GM12892 (cell line): ENCODE data around the gene ZCCHC2.

Experiments used
- DNase-seq: peaks from one replicate; pipeline ENCODE4 v3.0.0; 2011; ENCODE audit not compliant: insufficient read length
- FAIRE-seq: peaks from 2 replicates; lab custom pipeline; 2011; peaks lifted over from hg19 to GRCh38; lab: Jason Lieb, UNC
- POLR2A ChIP-seq: IDR thresholded peaks from 2 replicates; pipeline ENCODE4 v1.6.1; 2011; ENCODE audit warnings: low read depth, low read length, control low read depth
- POLR2AphosphoS5 ChIP-seq: IDR thresholded peaks from 2 replicates; pipeline ENCODE4 v1.6.1; 2011; ENCODE audit warnings: low read depth, low read length, control low read depth
- TAF1 ChIP-seq: IDR thresholded peaks from 2 replicates; pipeline ENCODE4 v1.6.1; 2011; ENCODE audit warnings: low read depth, mild to moderate bottlenecking, control low read depth, low read length, borderline replicate concordance

Gene ZCCHC2

DNA sequence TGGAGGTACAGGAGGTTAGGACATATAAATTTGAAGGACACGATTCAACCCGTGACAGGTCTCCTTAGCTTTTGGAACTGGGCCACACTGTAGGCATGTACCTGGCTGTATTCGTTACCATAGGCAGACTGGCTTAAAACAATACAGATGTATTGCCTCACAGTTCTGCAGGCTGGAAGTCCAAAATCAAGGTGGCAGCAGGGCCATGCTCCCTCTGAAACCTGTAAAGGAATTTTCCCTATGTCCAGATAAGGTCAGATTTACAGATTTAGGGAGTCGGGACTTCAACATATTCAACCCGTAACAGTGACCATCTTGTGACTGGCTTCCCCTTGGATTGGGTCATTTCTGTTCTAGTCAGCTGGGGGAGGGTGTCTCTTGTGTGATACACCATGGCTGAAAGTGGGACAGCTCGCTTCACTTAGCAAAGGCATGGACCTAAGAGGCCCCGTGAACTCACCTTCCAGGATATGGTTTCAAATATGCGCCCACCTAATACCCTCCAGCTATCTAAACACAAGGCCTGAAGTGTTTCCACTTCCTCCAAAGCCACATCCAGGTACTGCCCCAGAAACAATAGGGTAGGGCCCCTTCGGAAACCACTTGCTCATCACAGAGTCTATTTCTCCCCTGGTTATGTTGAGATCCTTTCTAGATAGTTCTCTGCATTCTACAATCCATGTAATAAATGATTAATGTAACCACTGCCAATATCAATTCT lies 85.0 kb downstream of the ZCCHC2 start:
- FAIRE-seq (no peak), DNase-seq (no peak)
- TF ChIP-seq TAF1 (no peak), POLR2AphosphoS5 (no peak), POLR2A (no peak)

DNA sequence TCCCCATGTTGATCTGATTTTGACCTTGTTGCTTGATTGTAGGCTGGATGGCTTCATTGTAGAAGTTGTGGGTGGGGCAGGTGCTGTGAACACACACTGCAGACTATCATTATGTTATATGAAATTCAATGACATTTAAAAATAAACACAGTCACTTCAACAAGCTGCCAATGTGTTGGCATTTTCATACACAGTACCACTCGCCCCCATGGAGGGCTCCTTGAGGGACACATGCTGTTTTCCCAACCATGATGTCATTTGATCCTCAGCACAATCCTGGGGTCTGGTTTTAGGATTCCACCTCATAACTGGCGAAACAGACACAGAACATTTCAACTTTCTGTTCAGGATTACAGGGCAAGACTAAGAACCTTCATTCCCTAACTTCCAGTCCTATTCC lies 86.9 kb downstream of the ZCCHC2 start:
- DNase-seq (no peak), FAIRE-seq (no peak)
- TF ChIP-seq POLR2A (no peak), TAF1 (no peak), POLR2AphosphoS5 (no peak)

DNA sequence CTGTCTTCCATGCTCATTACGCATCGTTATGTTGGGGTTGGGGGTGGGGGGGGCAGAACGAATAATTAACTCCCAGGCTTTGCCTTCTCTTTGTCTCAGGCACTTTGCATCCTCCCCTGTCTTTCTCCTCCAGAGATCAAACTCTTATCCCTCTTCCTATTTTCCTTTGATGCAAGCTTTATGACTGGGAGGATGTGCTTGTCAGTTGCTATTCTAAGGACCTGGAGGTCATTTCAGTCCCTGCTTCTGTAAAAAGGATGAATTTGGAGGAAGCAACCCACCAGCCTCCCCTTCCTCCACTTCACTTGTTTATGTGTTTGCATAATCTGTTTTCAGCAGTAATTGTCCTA lies 87.5 kb downstream of the ZCCHC2 start:
- FAIRE-seq: no peak
- DNase-seq: no peak
- TF ChIP-seq POLR2AphosphoS5 (no peak), POLR2A (no peak), TAF1 (no peak)

DNA sequence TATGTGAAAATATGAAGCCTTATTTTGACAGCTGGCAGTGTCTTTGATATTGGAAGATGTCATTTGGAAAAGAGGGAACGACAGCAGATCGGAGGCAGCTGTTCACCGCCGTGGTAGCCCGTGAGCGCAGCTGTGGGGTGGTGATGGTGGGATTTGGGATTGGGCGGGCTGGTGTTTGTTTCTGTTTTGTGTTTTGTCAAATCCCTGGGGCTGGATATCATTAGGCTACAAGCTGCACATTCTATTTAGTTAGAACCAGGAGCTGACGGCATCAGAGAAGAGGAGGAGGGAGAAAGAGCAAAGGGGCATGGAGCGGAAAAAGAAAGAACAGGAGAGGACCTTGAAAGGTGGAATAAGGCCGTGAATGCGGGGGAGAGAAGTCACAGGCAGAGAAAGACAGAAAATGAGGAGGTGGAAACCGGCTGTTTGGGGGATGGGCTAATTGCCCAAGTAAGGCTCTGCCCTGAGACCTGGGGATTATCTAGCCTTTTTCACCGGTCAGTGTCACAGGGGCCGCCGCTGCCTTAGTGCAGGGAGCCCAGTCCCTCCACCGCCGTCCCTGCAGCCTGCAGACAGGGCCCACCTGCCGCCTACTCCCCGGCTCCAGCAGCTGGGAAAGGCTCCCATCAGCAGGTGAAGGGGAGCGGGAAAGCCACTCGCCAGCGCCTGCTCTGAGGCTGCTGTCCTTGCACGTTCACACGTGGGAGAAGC lies 88.0 kb downstream of the ZCCHC2 start:
- FAIRE-seq (no peak), DNase-seq (no peak)

DNA sequence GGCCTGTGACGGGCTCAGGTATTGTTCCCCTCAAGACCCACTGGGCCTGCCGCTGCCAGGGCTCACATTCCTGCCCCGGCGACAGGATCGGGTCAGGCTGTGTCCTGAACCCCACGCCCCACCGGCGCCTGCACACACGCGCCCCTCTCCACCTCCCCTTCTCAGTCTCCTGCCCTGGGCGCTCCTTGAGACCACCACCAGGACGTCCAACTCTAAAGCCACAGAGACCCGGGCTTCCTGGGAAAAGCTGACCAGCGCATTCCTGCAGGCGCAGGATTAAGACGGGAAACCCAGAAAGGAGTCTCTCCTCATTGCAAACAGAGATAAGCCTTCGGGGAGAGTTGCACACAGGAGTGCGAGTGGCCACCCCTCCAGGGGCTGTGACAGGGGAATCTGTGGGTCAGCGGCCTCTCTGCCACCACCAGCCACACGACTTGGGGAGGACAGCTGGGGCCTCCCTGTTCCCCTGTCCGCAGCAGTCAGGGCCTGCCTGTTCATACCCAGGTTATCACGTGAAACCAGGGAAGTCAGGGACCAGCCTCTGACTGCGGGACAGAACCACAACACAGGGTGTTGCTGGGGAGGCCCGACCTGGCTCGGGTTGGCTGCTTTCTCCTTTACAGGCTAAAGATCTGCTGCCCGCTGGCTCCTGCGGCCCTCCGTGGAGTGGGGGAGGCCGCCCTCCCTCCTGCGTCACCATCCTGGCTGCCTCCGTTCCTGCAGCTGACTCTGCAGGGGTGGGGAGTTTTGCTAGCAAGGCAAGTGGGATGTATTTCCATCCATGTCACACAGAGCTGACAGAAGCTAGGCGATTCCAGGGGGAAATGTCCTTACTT lies 88.8 kb downstream of the ZCCHC2 start:
- FAIRE-seq: no peak
- TF ChIP-seq POLR2AphosphoS5 (no peak), TAF1 (no peak), POLR2A (no peak)
- no peak for DNase-seq

More for the DNA sequence above, 88.0 kb downstream of the ZCCHC2 start:
- no peak for TF ChIP-seq POLR2AphosphoS5
- TF ChIP-seq TAF1: no peak
- no peak for TF ChIP-seq POLR2A

DNA sequence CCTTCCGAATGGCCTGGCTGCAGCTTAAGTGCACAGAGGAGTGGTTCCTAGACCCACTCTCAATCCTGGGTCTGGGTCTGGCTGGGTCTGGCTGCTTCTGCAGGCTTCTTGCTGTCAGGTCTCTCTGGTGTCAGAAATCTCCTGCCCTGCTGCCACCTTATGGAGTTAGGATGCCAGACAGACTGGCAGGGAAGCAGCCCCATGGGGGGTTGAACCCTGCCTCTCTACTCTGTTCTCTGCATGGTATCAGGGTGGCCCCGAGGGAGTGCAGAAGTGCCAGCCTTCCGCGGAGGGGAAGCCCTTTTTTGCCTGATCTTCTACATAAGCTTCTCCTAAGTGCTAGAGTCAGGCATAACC lies 89.4 kb downstream of the ZCCHC2 start:
- FAIRE-seq (no peak), DNase-seq (no peak)

DNA sequence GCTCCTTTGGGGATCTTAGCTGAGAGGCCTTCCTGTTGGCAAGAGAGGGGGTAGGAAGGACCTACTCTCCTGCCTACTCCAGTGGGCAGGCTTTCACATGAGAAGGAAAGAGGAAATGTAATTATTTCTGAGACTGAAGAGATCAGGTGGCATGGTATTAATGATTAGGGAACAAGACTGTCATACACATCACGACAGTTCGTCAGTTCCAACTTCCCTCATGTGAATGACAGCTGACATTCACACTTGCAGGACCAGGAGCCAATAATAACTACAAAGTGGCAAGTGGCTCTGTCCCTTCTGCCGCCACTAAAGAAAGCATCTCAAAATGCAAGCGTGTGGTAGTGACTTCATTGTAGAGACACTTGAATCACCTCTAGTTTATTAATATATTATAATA lies 90.0 kb downstream of the ZCCHC2 start:
- TF ChIP-seq POLR2AphosphoS5 (no peak), TAF1 (no peak), POLR2A (no peak)
- FAIRE-seq (peak; percentile 48), DNase-seq (no peak)

More for the DNA sequence above, 89.4 kb downstream of the ZCCHC2 start:
- TF ChIP-seq POLR2AphosphoS5: no peak
- TF ChIP-seq POLR2A: no peak

DNA sequence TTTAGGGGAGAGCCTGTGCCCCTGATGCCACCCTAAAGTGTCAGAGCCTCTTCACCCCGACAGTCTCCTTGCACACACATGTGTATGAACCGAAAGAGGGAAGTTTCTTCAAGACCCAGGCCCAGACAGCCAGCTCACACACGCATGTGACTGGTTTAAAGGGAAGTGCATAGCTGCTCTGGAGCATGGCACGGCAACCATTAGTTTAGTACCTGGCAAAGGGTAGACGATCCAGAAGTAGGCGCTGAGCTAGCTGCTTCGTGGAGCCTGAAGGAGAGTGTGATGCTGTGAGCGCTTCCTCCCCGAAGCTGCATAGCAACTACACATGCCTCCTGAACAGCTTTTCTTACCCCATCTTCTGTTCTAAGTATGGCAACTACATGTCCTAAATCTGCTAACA lies 91.7 kb downstream of the ZCCHC2 start:
- TF ChIP-seq TAF1 (no peak), POLR2A (no peak), POLR2AphosphoS5 (no peak)
- DNase-seq: no peak
- FAIRE-seq: no peak

DNA sequence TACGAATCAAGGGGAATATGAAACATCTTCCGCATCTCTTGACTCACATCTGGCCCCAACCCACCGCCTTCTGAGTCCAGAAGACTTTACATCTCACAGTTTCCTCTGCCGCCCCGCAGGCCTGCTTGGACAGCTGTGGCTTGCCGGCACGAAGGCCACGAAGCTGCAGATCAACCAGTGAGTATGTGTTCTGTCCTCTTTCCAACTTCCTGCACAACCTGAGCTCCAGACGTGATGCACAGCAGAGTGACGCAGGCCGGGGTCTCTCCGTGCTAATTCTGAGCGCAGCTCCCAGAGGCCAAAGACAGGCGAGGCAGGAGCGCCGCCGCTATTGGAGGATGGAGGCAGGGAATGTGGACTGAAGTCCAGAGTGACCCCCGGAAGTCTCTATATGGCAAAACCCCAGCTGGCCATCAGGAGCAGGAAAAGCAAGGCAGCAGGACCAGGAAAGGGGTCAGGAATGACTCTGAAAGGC lies 93.5 kb downstream of the ZCCHC2 start:
- no peak for FAIRE-seq
- TF ChIP-seq TAF1: no peak
- no peak for DNase-seq

DNA sequence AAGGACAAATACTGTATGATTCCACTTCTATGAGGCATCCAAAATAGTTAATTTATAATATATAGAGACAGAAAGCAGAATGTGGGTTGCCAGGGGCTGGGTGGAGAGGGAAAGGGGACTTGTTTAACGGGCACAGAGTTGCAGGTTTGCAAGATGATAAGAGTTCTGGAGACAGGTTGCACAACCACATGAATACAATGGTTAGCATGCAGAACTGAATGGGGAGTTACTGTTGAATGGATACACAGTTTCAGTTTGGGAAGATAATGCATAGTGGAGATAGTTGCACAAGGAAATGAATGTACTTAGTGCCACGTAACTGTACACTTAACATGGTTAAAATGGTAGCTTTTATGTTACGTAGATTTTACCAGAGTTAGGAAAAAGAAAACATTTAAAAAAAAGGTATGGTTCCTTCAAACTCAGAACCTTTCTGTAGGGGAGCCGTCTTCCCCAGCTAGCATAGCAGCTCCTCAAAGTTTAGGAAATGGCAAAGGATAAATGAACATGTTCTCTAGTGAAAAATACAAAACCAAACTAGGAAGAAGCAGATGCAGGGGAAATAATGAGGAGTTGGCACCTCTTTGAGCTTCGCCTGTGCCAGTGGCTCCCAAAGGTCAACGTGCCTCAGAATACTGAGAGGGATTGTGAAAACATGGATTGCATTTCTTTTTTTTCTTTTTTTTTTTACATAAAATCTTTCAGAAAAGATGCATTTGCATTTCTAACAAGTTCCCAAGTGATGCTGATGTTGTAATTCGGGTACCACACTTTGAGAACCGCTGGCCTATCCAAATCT lies 95.2 kb downstream of the ZCCHC2 start:
- no peak for DNase-seq
- FAIRE-seq: no peak
- TF ChIP-seq POLR2A: no peak
- TF ChIP-seq TAF1: no peak
- TF ChIP-seq POLR2AphosphoS5: no peak

DNA sequence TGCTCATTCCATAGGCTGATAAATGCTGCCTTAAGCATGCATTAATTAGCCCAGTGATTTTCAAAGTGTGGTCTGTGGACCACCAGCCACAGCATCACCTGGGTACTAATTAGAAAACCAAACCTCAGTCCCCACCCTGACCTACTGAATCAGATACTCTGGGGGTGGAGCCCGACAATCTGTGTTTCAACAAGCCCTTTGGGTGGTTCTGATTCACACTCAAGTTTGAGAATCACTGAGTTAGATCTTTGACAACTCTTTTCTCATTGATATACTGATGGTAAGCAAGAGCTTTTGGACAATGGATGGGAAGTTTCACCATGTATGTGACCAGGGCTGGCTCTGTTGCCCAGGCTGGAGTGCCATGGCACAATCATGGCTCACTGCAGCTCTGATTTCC lies 95.9 kb downstream of the ZCCHC2 start:
- TF ChIP-seq POLR2AphosphoS5 (no peak), TAF1 (no peak), POLR2A (no peak)
- no peak for FAIRE-seq
- DNase-seq: no peak

DNA sequence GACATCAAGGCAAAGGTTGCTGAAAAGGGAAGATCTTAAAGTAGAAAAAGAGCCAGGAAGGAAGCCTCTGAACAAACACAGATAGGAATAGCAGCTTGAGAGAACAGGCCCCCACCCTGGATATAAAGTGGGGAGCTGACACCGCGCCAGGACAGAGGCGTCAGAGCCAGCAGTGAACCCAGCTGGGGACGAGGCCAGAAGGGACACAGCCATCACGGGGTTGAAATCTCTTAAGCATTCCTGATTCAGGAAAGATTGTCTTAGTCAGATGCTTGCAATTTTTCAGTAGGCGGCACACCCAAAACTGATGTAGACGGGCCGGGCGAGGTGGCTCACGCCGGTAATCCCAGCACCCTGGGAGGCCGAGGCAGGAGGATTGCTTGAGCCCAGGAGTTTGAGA lies 98.7 kb downstream of the ZCCHC2 start:
- DNase-seq (no peak), FAIRE-seq (no peak)
- TF ChIP-seq TAF1 (no peak), POLR2A (no peak), POLR2AphosphoS5 (no peak)
